ENCODE measurements around the gene WIPF1.

- no peak for TF ChIP-seq CTCF (IDR thresholded peaks at IDR 0.05)
- no peak for TF ChIP-seq POLR2A (IDR thresholded peaks at IDR 0.05)
- TF ChIP-seq POLR2AphosphoS5 (IDR thresholded peaks at IDR 0.05) = peak; percentile 22
Measured at GRCh38 chr2:174573621-174574081, 24.0 kb downstream of the WIPF1 start.
